Caco-2 (cell line): Measurements from ENCODE around the gene RNF207. TPM values are rescaled to one million over a fixed set of nuclear protein-coding genes. Genes with fewer than 3 reads are reported as not detected.

Source experiments
- BruUV-seq: library from RNA; stranded (reverse); fragments of 400-500 nt; replicated peaks from 2 replicates; lab custom pipeline; 2021; lab: Mats Ljungman, UMichigan
- CTCF ChIA-PET: fragments of 300-600 bp; sonication (Branson Sonifier 250); formaldehyde crosslinking; loops from one replicate; lab custom pipeline; 2022; ENCODE audit warnings: antibody characterized with exemption; lab: Charles Lee
- POLR2A ChIA-PET: fragments of 300-600 bp; sonication (Branson Sonifier 250); formaldehyde crosslinking; loops from one replicate; lab custom pipeline; 2022; ENCODE audit warnings: antibody characterized with exemption; lab: Charles Lee
- DNase-seq, 2 experiments: peaks; one replicate each; pipeline versions ENCODE4 v3.0.0 to v3.0.0-alpha.2; 2020 to 2022
- H3K27me3 ChIP-seq: replicated peaks from 2 replicates; pipeline ENCODE4 v1.6.0; 2011; ENCODE audit warnings: low read length; ENCODE audit not compliant: control insufficient read depth, insufficient read depth
- H3K36me3 ChIP-seq: 2 replicates; pipeline ENCODE4 v1.5.1; 2011; ENCODE audit warnings: low read length; ENCODE audit not compliant: control insufficient read depth, insufficient read depth
- H3K4me1 ChIP-seq: fragments of 250-450 bp; sonication (Bioruptor Pico); 2 replicates; pipeline ENCODE4 v1.5.1; 2020; ENCODE audit warnings: mild to moderate bottlenecking
- H3K4me3 ChIP-seq: 2 replicates; pipeline ENCODE4 v1.5.1; 2011; ENCODE audit warnings: low read depth, mild to moderate bottlenecking, control low read depth, low read length
- H3K9me3 ChIP-seq: fragments of 250-450 bp; sonication (Bioruptor Pico); 2 replicates; pipeline ENCODE4 v1.5.1; 2020; ENCODE audit warnings: mild to moderate bottlenecking, moderate library complexity
- H3K27ac Mint-ChIP-seq: one replicate; pipeline ENCODE4 v1.8.0; 2022; ENCODE audit warnings: mixed read lengths; ENCODE audit not compliant: unreplicated experiment
- H3K27me3 Mint-ChIP-seq: one replicate; pipeline ENCODE4 v1.8.0; 2022; ENCODE audit warnings: mixed read lengths; ENCODE audit not compliant: insufficient read depth, unreplicated experiment
- H3K36me3 Mint-ChIP-seq: one replicate; pipeline ENCODE4 v1.8.0; 2022; ENCODE audit warnings: mild to moderate bottlenecking, mixed read lengths; ENCODE audit not compliant: insufficient read depth, unreplicated experiment
- H3K4me1 Mint-ChIP-seq: one replicate; pipeline ENCODE4 v1.8.0; 2022; ENCODE audit warnings: low read depth, mixed read lengths; ENCODE audit not compliant: unreplicated experiment
- H3K4me3 Mint-ChIP-seq: one replicate; pipeline ENCODE4 v1.8.0; 2022; ENCODE audit warnings: mild to moderate bottlenecking, moderate library complexity, mixed read lengths; ENCODE audit not compliant: unreplicated experiment
- H3K9me3 Mint-ChIP-seq: one replicate; pipeline ENCODE4 v1.8.0; 2022; ENCODE audit warnings: mixed read lengths; ENCODE audit not compliant: unreplicated experiment
- intact Hi-C: fragments of 100-400 bp; cut with micrococcal nuclease; formaldehyde crosslinking; loops from one replicate; pipeline ENCODE4 v1.10.0; 2022; ENCODE audit not compliant: unreplicated experiment
- total RNA-seq: library from RNA; stranded (reverse); gene quantifications from 2 replicates; pipeline ENCODE4 v1.2.3, GENCODE V29; 2022
- TF ChIP-seq, protein P1 (sequence below), 2 experiments: fragments of 200-600 bp in 1 of 2; IDR thresholded peaks; 1 replicate in 1 of 2; 2 replicates in 1 of 2; pipeline versions ENCODE4 v1.5.1 to v1.8.0; 2011 to 2022; ENCODE audit warnings: antibody characterized with exemption in 1 of 2, control low read depth in 1 of 2, inconsistent platforms in 1 of 2, low read depth in 1 of 2, low read length in 1 of 2, mild to moderate bottlenecking in 1 of 2, moderate library complexity in 1 of 2; ENCODE audit not compliant: insufficient read depth in 1 of 2, severe bottlenecking in 1 of 2, unreplicated experiment in 1 of 2

The RNF207 gene
- total RNA-seq, 1 experiment from 2014 or later, result 27.4 TPM

DNA sequence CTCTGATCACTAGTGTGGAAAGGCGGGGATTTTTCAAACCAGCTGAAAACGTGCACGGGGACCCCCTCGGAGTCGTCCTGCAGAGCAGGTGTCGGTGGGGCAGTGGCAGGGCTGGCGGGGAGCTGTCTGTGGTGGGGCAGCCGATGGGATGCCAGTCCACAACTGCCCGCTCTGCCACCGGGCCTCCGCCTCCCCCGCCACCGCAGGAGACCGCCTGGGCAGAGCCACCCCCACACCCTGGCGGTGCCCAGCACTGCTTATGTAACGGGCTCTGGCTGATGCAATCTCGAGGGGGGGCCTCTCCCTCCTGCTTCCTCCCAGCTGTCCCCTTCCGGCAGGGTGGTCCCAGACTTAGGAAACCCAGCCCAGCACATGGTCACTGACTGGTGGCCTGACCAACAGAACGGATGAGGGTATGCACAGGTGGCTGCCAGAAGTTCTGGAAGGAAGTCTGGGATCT lies 35.1 kb upstream of the RNF207 start:
- ChIA-PET POLR2A (no interaction called here), CTCF (interaction anchor here (0.6 kb wide), 1 partner anchor 280 kb away, joined by 4 read pairs; no protein-coding TSS in a partner anchor)
- Mint-ChIP-seq H3K9me3 (no peaks in the 10 kb centered on the region), H3K4me1 (no peaks in the 10 kb centered on the region), H3K27ac (no peak overlapping the region), H3K27me3 (no peaks in the 10 kb centered on the region), H3K4me3 (no peak overlapping the region), H3K36me3 (no peaks in the 10 kb centered on the region)
- Histone ChIP-seq H3K36me3 (no peaks in the 10 kb centered on the region), H3K27me3 (no peaks in the 10 kb centered on the region), H3K9me3 (no peaks in the 10 kb centered on the region), H3K4me1 (no peaks in the 10 kb centered on the region), H3K4me3 (no peak overlapping the region)
- BruUV-seq, result no TSS peak
- TF ChIP-seq, protein P1, sequence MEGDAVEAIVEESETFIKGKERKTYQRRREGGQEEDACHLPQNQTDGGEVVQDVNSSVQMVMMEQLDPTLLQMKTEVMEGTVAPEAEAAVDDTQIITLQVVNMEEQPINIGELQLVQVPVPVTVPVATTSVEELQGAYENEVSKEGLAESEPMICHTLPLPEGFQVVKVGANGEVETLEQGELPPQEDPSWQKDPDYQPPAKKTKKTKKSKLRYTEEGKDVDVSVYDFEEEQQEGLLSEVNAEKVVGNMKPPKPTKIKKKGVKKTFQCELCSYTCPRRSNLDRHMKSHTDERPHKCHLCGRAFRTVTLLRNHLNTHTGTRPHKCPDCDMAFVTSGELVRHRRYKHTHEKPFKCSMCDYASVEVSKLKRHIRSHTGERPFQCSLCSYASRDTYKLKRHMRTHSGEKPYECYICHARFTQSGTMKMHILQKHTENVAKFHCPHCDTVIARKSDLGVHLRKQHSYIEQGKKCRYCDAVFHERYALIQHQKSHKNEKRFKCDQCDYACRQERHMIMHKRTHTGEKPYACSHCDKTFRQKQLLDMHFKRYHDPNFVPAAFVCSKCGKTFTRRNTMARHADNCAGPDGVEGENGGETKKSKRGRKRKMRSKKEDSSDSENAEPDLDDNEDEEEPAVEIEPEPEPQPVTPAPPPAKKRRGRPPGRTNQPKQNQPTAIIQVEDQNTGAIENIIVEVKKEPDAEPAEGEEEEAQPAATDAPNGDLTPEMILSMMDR (IDR thresholded peaks at IDR 0.05; ENCODE audit: insufficient read depth in 1 of 2, low read depth in 1 of 2, low read length in 1 of 2, severe bottlenecking in 1 of 2, unreplicated experiment in 1 of 2), result no peak
- no peak for DNase-seq
- intact Hi-C loops, result no loop called here

DNA sequence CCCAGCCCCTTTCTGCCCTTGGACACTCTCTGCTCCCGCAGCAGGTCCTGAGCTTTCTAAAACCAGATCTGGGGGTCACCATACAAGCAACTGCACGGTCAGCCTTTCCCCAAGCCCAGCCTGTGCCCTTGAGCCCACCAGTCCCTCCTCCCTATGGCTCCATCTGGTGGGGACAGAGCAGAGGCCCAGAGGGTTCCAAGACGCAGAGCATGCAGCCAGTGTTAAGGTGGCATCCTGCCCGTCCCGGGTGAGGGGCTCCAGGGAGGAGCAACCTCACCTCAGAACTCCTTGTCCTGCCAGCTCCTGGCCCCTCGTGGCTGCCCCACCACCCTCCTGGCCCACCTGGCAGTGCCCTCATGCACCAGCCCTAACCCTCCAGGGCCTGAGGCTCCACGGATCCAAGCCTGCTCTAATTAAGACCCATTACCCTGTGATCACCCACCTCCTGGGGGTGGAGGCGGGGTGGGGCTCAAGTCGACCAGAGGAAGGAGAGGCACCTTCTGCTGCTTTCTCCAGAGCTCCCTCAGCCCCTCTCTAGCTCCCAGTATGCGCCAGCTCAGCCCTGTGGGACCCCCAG lies 34.3 kb upstream of the RNF207 start:
- no peaks in the 10 kb centered on the region for H3K36me3 ChIP-seq
- no peak overlapping the region for H3K4me3 ChIP-seq
- no peaks in the 10 kb centered on the region for H3K27me3 ChIP-seq
- POLR2A ChIA-PET, result no interaction called here
- no peaks in the 10 kb centered on the region for H3K27me3 Mint-ChIP-seq
- H3K9me3 Mint-ChIP-seq, result no peaks in the 10 kb centered on the region
- intact Hi-C loops, result no loop called here
- H3K4me1 Mint-ChIP-seq, result no peaks in the 10 kb centered on the region
- H3K4me1 ChIP-seq, result no peaks in the 10 kb centered on the region
- no peaks in the 10 kb centered on the region for H3K9me3 ChIP-seq
- H3K4me3 Mint-ChIP-seq, result no peak overlapping the region
- TF ChIP-seq, protein P1 (IDR thresholded peaks at IDR 0.05; ENCODE audit: insufficient read depth in 1 of 2, low read depth in 1 of 2, low read length in 1 of 2, severe bottlenecking in 1 of 2, unreplicated experiment in 1 of 2), result peak in 1 of 2 experiments; percentile 46
- no peak for DNase-seq
- H3K27ac Mint-ChIP-seq, result no peak overlapping the region
- CTCF ChIA-PET, result interaction anchor here (0.6 kb wide), 1 partner anchor 279 kb away, joined by 4 read pairs; no protein-coding TSS in a partner anchor
- BruUV-seq, result no TSS peak
- no peaks in the 10 kb centered on the region for H3K36me3 Mint-ChIP-seq

DNA sequence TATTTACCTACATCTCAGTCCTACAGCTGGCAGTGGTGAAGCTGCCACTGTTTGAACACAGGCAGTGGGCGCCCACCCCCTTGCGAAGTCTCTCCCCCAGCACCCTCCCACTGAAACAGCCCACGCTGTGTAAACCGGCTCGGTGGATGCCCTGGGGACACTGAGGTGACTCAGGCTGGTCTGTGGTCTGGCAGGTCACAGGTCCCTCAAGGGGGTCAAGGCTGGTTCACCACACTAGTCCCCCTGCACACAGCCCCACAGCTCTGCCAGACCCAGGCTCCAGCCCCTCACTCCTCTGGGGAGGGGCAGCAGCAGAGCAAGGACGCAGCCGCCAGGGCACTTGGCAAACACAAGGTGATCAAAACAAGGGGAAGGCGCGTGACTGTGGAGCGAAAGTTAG lies 33.4 kb upstream of the RNF207 start:
- no peak for DNase-seq
- POLR2A ChIA-PET, result no interaction called here
- no peak overlapping the region for H3K4me3 ChIP-seq

More for the DNA sequence above, 33.4 kb upstream of the RNF207 start:
- Mint-ChIP-seq H3K27me3 (peaks cover 2% of the 10 kb centered on the region), H3K9me3 (no peaks in the 10 kb centered on the region), H3K36me3 (no peaks in the 10 kb centered on the region), H3K4me1 (no peaks in the 10 kb centered on the region), H3K4me3 (no peak overlapping the region), H3K27ac (no peak overlapping the region)
- CTCF ChIA-PET, result no interaction called here
- Histone ChIP-seq H3K36me3 (no peaks in the 10 kb centered on the region), H3K27me3 (no peaks in the 10 kb centered on the region), H3K4me1 (no peaks in the 10 kb centered on the region), H3K9me3 (no peaks in the 10 kb centered on the region)
- TF ChIP-seq, protein P1 (IDR thresholded peaks at IDR 0.05; ENCODE audit: insufficient read depth in 1 of 2, low read depth in 1 of 2, low read length in 1 of 2, severe bottlenecking in 1 of 2, unreplicated experiment in 1 of 2), result no peak
- intact Hi-C loops, result no loop called here
- BruUV-seq, result no TSS peak
